Epithelial cell of esophagus (primary cell): ENCODE measurements around the gene PBX4.

ENCODE experiments used
- DNase-seq: peaks from one replicate; pipeline ENCODE4 v3.0.0; 2010; ENCODE audit warnings: low read depth
- H3K4me3 ChIP-seq: 2 replicates; pipeline ENCODE4 v1.5.1; 2011; ENCODE audit warnings: mild to moderate bottlenecking, low read length, control low read depth
- TF ChIP-seq, protein P1 (sequence below): IDR thresholded peaks from 2 replicates; pipeline ENCODE4 v1.5.1; 2011; ENCODE audit warnings: low read depth, mild to moderate bottlenecking, low read length, control low read depth, inconsistent platforms; ENCODE audit not compliant: insufficient read depth; ENCODE audit errors: missing control alignments

Gene PBX4

DNA sequence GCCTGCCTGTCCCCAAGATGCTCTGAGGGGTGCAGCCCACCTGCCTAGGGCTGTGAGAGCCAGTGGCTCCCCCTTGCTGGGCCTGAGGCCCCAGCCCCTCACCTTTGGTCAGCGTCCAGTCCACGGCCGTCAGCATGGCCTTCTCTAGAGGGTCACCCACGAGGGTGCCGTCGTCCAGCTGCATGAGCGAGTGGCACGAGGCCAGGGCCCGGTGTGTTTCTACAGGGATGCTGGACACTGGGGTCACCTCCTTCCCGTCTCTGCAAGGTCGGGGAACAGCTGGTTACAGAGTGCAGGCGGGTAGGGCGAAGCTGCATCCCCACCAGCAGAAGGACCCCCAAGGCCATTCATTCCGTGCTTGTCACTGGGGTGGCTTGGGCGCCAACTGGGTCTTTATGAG lies 36.0 kb upstream of the PBX4 start:
- TF ChIP-seq, protein P1, sequence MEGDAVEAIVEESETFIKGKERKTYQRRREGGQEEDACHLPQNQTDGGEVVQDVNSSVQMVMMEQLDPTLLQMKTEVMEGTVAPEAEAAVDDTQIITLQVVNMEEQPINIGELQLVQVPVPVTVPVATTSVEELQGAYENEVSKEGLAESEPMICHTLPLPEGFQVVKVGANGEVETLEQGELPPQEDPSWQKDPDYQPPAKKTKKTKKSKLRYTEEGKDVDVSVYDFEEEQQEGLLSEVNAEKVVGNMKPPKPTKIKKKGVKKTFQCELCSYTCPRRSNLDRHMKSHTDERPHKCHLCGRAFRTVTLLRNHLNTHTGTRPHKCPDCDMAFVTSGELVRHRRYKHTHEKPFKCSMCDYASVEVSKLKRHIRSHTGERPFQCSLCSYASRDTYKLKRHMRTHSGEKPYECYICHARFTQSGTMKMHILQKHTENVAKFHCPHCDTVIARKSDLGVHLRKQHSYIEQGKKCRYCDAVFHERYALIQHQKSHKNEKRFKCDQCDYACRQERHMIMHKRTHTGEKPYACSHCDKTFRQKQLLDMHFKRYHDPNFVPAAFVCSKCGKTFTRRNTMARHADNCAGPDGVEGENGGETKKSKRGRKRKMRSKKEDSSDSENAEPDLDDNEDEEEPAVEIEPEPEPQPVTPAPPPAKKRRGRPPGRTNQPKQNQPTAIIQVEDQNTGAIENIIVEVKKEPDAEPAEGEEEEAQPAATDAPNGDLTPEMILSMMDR: no peak
- no peak for DNase-seq
- H3K4me3 ChIP-seq: no peak overlapping the region

DNA sequence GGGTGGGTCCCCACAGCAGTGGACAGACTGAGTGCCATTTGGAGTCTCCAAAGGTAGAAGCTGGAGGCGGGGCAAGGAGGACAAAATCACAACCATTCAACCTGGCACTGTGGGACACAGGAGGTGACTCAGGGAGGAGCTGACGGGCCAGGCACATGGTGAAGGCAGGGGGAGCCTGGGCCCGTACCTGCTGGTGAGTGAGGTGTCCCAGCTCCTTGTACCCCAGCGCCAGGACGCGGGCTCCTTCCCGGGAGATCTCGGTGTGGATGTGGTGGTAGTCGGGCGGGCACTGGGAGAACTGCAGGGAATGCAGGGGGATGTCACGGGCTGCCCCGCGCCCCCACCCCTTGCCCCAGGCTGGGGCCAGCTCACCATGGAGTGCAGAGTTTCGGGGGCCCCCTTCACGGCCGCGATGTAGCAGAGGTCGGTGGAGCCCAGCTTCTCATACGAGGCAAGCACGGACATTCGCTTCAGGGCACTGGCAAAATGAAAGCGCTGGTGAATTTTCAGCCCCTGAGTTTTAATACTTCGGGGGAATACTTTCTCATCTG lies 35.2 kb upstream of the PBX4 start:
- no peak for DNase-seq
- no peak overlapping the region for H3K4me3 ChIP-seq
- TF ChIP-seq, protein P1: no peak

DNA sequence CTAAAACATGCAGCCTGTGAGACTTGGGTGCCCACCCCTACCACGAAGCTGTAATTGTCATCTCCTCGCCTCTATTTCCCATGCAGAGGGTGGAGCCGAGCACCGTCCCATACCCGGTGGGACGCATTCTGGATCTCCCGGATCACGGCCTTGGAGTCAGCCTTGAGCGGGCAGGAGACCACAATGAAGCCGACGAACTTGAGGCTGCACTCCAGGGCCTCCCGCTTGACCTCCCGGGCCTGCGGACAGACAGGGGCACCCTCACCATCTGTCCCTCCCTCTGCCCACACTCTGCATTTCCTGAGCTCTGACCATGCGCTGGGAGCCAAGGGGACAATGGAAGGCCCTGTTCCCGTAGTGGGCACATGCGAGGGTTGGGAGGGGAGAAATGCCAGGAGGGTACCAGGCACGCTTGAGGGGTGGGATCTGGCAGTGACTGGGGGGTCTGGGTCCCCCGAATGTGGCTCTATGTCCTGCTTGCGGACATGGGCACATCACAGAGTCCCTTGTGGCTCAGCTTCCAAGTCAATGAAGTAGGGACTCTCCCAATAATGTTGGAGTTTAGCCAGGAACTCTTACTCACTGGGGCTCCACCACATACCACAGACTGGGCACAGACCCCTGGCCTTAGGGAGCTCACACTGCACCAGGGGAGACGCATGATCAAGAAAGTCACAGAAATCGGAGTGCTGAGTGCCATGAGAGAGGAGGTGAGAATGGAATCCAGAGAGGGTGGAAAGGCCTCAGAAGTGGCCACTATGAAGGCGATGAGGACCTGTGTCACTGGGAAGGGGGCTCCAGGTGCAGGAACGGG lies 34.2 kb upstream of the PBX4 start:
- TF ChIP-seq, protein P1: no peak
- H3K4me3 ChIP-seq: no peak overlapping the region
- no peak for DNase-seq

DNA sequence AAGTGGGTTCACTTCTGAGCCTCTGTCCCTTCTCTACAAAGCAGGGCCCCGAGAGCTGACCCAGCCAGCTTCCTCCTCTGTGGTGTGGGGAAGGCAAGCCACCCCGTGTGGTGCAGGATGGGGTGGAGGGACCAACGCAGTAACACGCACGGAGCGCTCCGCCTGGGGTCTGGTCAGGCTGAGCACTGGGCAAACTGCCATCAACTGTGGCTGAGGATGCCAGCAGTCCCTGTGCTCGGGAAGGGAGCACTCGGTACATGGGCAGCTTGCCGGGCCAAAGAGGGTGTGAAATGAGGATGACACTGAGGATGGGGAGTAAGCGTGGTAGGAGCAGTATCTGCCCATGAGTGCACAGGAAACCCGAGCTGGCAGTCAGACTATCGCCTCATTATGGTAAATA lies 32.6 kb upstream of the PBX4 start:
- no peak for DNase-seq
- TF ChIP-seq, protein P1: no peak
- H3K4me3 ChIP-seq: no peak overlapping the region

- H3K4me3 ChIP-seq: no peak overlapping the region
- no peak for DNase-seq
- TF ChIP-seq, protein P1: no peak
Observed at GRCh38 chr19:19650331-19650730, 31.8 kb upstream of the PBX4 start.

DNA sequence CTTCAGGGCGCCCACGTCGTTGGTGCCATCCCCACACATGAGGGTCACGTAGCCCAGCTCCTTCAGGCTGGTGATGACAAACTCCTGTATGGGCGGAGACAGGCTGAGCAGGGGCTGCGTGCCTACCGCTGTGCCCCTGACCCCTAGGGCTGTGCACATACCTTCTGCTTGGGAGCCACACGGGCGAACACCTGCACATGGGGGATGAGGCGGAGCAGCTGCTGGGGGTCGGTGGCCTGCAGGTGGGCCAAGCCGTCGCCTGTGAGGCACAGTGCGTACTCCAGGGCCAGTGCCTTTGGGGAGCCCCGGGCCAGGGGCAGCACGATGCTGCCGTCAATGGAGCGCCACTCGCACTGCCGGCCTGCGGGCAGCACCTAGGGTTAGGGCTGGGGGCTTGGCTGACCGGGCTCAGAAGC lies 31.1 kb upstream of the PBX4 start:
- no peak for DNase-seq
- TF ChIP-seq, protein P1: no peak
- H3K4me3 ChIP-seq: no peak overlapping the region

- TF ChIP-seq, protein P1: no peak
- H3K4me3 ChIP-seq: no peak overlapping the region
- DNase-seq: no peak
Observed at GRCh38 chr19:19649155-19649554, 30.7 kb upstream of the PBX4 start.
